ENCODE measurements around the gene DOCK1.

DOCK1 gene

GRCh38 chr10:127426746-127427145, 521.5 kb downstream of the DOCK1 start:
- intact Hi-C loops (cut with DNase I), result no loop called here
- no peak for DNase-seq

GRCh38 chr10:127427926-127428325, 522.7 kb downstream of the DOCK1 start:
- intact Hi-C loops (cut with DNase I), result no loop called here
- no peak for DNase-seq

- intact Hi-C loops (cut with DNase I), result no loop called here
- DNase-seq, result no peak
Observed at GRCh38 chr10:127428385-127428980, 523.3 kb downstream of the DOCK1 start.

GRCh38 chr10:127429601-127430312, 524.5 kb downstream of the DOCK1 start:
- DNase-seq, result no peak
- intact Hi-C loops (cut with DNase I), result no loop called here

GRCh38 chr10:127431525-127431924, 526.3 kb downstream of the DOCK1 start:
- DNase-seq, result no peak
- intact Hi-C loops (cut with DNase I), result no loop called here

- intact Hi-C loops (cut with DNase I), result no loop called here
- no peak for DNase-seq
Observed at GRCh38 chr10:127434006-127434405, 528.8 kb downstream of the DOCK1 start.

GRCh38 chr10:127435246-127435645, 530.0 kb downstream of the DOCK1 start:
- no peak for DNase-seq
- intact Hi-C loops (cut with DNase I), result no loop called here

- intact Hi-C loops (cut with DNase I), result no loop called here
- peak in 30 of 42 donors; percentile 15 to 88 (median 45) for DNase-seq
Observed at GRCh38 chr10:127440371-127440770, 535.1 kb downstream of the DOCK1 start.

GRCh38 chr10:127441350-127442219, 536.4 kb downstream of the DOCK1 start:
- intact Hi-C loops (cut with DNase I), result no loop called here

GRCh38 chr10:127442220-127442525, 536.9 kb downstream of the DOCK1 start:
- DNase-seq, result no peak
- intact Hi-C loops (cut with DNase I), result no loop called here

More at GRCh38 chr10:127441350-127442219, 536.4 kb downstream of the DOCK1 start:
- DNase-seq, result peak in 3 of 42 donors; percentile 8 to 41 (median 18)

GRCh38 chr10:127444155-127444554, 538.9 kb downstream of the DOCK1 start:
- no peak for DNase-seq
- intact Hi-C loops (cut with DNase I), result no loop called here

GRCh38 chr10:127447197-127447596, 542.0 kb downstream of the DOCK1 start:
- intact Hi-C loops (cut with DNase I), result no loop called here
- DNase-seq, result peak in 11 of 42 donors; percentile 13 to 46 (median 26)

GRCh38 chr10:127449490-127449889, 544.3 kb downstream of the DOCK1 start:
- intact Hi-C loops (cut with DNase I), result no loop called here
- no peak for DNase-seq

- DNase-seq, result no peak
- intact Hi-C loops (cut with DNase I), result no loop called here
Observed at GRCh38 chr10:127450644-127451043, 545.4 kb downstream of the DOCK1 start.

- intact Hi-C loops (cut with DNase I), result no loop called here
- no peak for DNase-seq
Observed at GRCh38 chr10:127451628-127452027, 546.4 kb downstream of the DOCK1 start.

GRCh38 chr10:127452568-127452967, 547.3 kb downstream of the DOCK1 start:
- DNase-seq, result no peak
- intact Hi-C loops (cut with DNase I), result no loop called here

- DNase-seq, result no peak
- intact Hi-C loops (cut with DNase I), result no loop called here
Observed at GRCh38 chr10:127453706-127454105, 548.5 kb downstream of the DOCK1 start.

- no peak for DNase-seq
Observed at GRCh38 chr10:127456122-127456521, 550.9 kb downstream of the DOCK1 start.

GRCh38 chr10:127458016-127458810, 553.0 kb downstream of the DOCK1 start:
- no peak for DNase-seq
- intact Hi-C loops (cut with DNase I), result no loop called here

More at GRCh38 chr10:127456122-127456521, 550.9 kb downstream of the DOCK1 start:
- intact Hi-C loops (cut with DNase I), result no loop called here

All from head of caudate nucleus (tissue), 42 donors.